Measurements from ENCODE around the gene CARS1.

Gene CARS1

GRCh38 chr11:3090096-3090901, 33.1 kb upstream of the CARS1 start:
- no peak overlapping the region for H2AFZ ChIP-seq (ENCODE audit: low read length)

GRCh38 chr11:3089236-3090061, 32.2 kb upstream of the CARS1 start:
- Histone ChIP-seq H3K27ac (ENCODE audit: low read length) (no peak overlapping the region), H3K4me3 (ENCODE audit: low read length) (no peak overlapping the region), H3K9ac (ENCODE audit: low read length) (no peak overlapping the region), H3F3A (ENCODE audit: insufficient read depth, low read length) (no peaks in the 10 kb centered on the region), H3K9me2 (replicated peaks; ENCODE audit: insufficient read depth, low read length) (no peaks in the 10 kb centered on the region), H3K9me3 (replicated peaks; ENCODE audit: insufficient read depth, low read length) (no peaks in the 10 kb centered on the region), H3K4me1 (ENCODE audit: low read length) (no peaks in the 10 kb centered on the region), H3K4me2 (ENCODE audit: low read depth, low read length) (no peak overlapping the region), H2AFZ (ENCODE audit: low read length) (no peak overlapping the region), H4K20me1 (ENCODE audit: insufficient read depth, low read length) (no peaks in the 10 kb centered on the region), H3K36me3 (replicated peaks; ENCODE audit: insufficient read depth, low read length) (no peaks in the 10 kb centered on the region), H3K79me2 (ENCODE audit: low read length) (no peaks in the 10 kb centered on the region), H3K27me3 (replicated peaks; ENCODE audit: insufficient read depth, low read length) (no peaks in the 10 kb centered on the region)
- no peak for DNase-seq
- TF ChIP-seq EZH2 (optimal IDR thresholded peaks at IDR 0.05; ENCODE audit: low read depth, low read length), result no peak
- TF ChIP-seq CTCF (IDR thresholded peaks at IDR 0.05; ENCODE audit: low read length), result no peak
- TF ChIP-seq EZH2phosphoT487 (IDR thresholded peaks at IDR 0.05; ENCODE audit: low read length), result no peak

More at GRCh38 chr11:3090096-3090901, 33.1 kb upstream of the CARS1 start:
- DNase-seq, result no peak
- H3K9ac ChIP-seq (ENCODE audit: low read length), result no peak overlapping the region
- no peaks in the 10 kb centered on the region for H3K4me1 ChIP-seq (ENCODE audit: low read length)
- no peaks in the 10 kb centered on the region for H4K20me1 ChIP-seq (ENCODE audit: insufficient read depth, low read length)
- TF ChIP-seq CTCF (IDR thresholded peaks at IDR 0.05; ENCODE audit: low read length), result no peak
- no peak for TF ChIP-seq EZH2phosphoT487 (IDR thresholded peaks at IDR 0.05; ENCODE audit: low read length)
- TF ChIP-seq EZH2 (optimal IDR thresholded peaks at IDR 0.05; ENCODE audit: low read depth, low read length), result no peak
- no peak overlapping the region for H3K27ac ChIP-seq (ENCODE audit: low read length)
- no peaks in the 10 kb centered on the region for H3K36me3 ChIP-seq (replicated peaks; ENCODE audit: insufficient read depth, low read length)
- no peaks in the 10 kb centered on the region for H3K27me3 ChIP-seq (replicated peaks; ENCODE audit: insufficient read depth, low read length)
- H3K4me2 ChIP-seq (ENCODE audit: low read depth, low read length), result no peak overlapping the region
- no peaks in the 10 kb centered on the region for H3K79me2 ChIP-seq (ENCODE audit: low read length)
- no peak overlapping the region for H3K4me3 ChIP-seq (ENCODE audit: low read length)
- no peaks in the 10 kb centered on the region for H3F3A ChIP-seq (ENCODE audit: insufficient read depth, low read length)
- H3K9me2 ChIP-seq (replicated peaks; ENCODE audit: insufficient read depth, low read length), result no peaks in the 10 kb centered on the region
- H3K9me3 ChIP-seq (replicated peaks; ENCODE audit: insufficient read depth, low read length), result no peaks in the 10 kb centered on the region

- no peaks in the 10 kb centered on the region for H3F3A ChIP-seq (ENCODE audit: insufficient read depth, low read length)
- H3K36me3 ChIP-seq (replicated peaks; ENCODE audit: insufficient read depth, low read length), result no peaks in the 10 kb centered on the region
- H3K27ac ChIP-seq (ENCODE audit: low read length), result no peak overlapping the region
- H3K9me3 ChIP-seq (replicated peaks; ENCODE audit: insufficient read depth, low read length), result no peaks in the 10 kb centered on the region
- no peak overlapping the region for H3K9ac ChIP-seq (ENCODE audit: low read length)
- no peak for DNase-seq
- H2AFZ ChIP-seq (ENCODE audit: low read length), result no peak overlapping the region
- no peaks in the 10 kb centered on the region for H3K27me3 ChIP-seq (replicated peaks; ENCODE audit: insufficient read depth, low read length)
- no peaks in the 10 kb centered on the region for H3K4me1 ChIP-seq (ENCODE audit: low read length)
- H3K4me2 ChIP-seq (ENCODE audit: low read depth, low read length), result no peak overlapping the region
- no peaks in the 10 kb centered on the region for H3K9me2 ChIP-seq (replicated peaks; ENCODE audit: insufficient read depth, low read length)
- TF ChIP-seq EZH2phosphoT487 (IDR thresholded peaks at IDR 0.05; ENCODE audit: low read length) (no peak), CTCF (IDR thresholded peaks at IDR 0.05; ENCODE audit: low read length) (no peak), EZH2 (optimal IDR thresholded peaks at IDR 0.05; ENCODE audit: low read depth, low read length) (no peak)
- no peak overlapping the region for H3K4me3 ChIP-seq (ENCODE audit: low read length)
- no peaks in the 10 kb centered on the region for H4K20me1 ChIP-seq (ENCODE audit: insufficient read depth, low read length)
- H3K79me2 ChIP-seq (ENCODE audit: low read length), result no peaks in the 10 kb centered on the region
Observed at GRCh38 chr11:3088806-3089205, 31.6 kb upstream of the CARS1 start.
